HepG2 (cell line): ENCODE results near the gene DMGDH. TPM values are rescaled to one million over a fixed set of nuclear protein-coding genes. Genes with fewer than 3 reads are reported as not detected.
"Not testable (repeated sequence)": the region's sequence is repeated elsewhere in the genome, so short reads cannot be mapped to it uniquely, and the experiment has no call there.

Experiments used
- ARID4A ChIP-seq: sonication (generic); formaldehyde crosslinking; IDR thresholded peaks from 2 replicates; pipeline ENCODE4 v1.5.0; 2020; ENCODE audit warnings: mild to moderate bottlenecking, missing genetic modification reagents, borderline replicate concordance
- FOXA1 ChIP-seq, 2 experiments: fragments of 450-650 bp in 1 of 2; sonication (generic) in 1 of 2; formaldehyde crosslinking in 1 of 2; IDR thresholded peaks; 2 replicates each; pipeline versions ENCODE4 v1.4.0 to v1.6.1; 2016 to 2020; ENCODE audit warnings: missing genetic modification reagents in 1 of 2
- GATAD2A ChIP-seq: IDR thresholded peaks from 2 replicates; pipeline ENCODE4 v1.6.1; 2016
- HMGXB4 ChIP-seq, 2 experiments: sonication (generic) in 1 of 2; formaldehyde crosslinking in 1 of 2; IDR thresholded peaks; 2 replicates each; pipeline versions ENCODE4 v1.4.0 to v1.6.1; 2018 to 2020; ENCODE audit warnings: missing genetic modification reagents in 2 of 2, borderline replicate concordance in 1 of 2, low read depth in 1 of 2, mild to moderate bottlenecking in 1 of 2, missing biosample characterization in 1 of 2
- ISL2 ChIP-seq: sonication (generic); formaldehyde crosslinking; IDR thresholded peaks from 2 replicates; pipeline ENCODE4 v1.5.0; 2020; ENCODE audit warnings: missing genetic modification reagents
- PHF8 ChIP-seq: sonication (generic); formaldehyde crosslinking; IDR thresholded peaks from 2 replicates; pipeline ENCODE4 v1.5.0; 2020; ENCODE audit warnings: missing genetic modification reagents
- RXRA ChIP-seq: sonication (generic); formaldehyde crosslinking; IDR thresholded peaks from 2 replicates; pipeline ENCODE4 v1.5.1; 2020; ENCODE audit warnings: missing genetic modification reagents
- SOX5 ChIP-seq: IDR thresholded peaks from 2 replicates; pipeline ENCODE4 v1.6.1; 2016; ENCODE audit warnings: borderline replicate concordance
- ZNF280D ChIP-seq: sonication (generic); formaldehyde crosslinking; IDR thresholded peaks from 2 replicates; pipeline ENCODE4 v1.5.1; 2020; ENCODE audit warnings: mild to moderate bottlenecking, missing genetic modification reagents
- ZNF687 ChIP-seq: sonication (generic); formaldehyde crosslinking; IDR thresholded peaks from 2 replicates; pipeline ENCODE4 v1.5.1; 2020; ENCODE audit warnings: mild to moderate bottlenecking, missing genetic modification reagents, moderate library complexity
- ZSCAN31 ChIP-seq: sonication (generic); formaldehyde crosslinking; IDR thresholded peaks from 2 replicates; pipeline ENCODE4 v1.5.0; 2020; ENCODE audit warnings: low read depth, mild to moderate bottlenecking, missing genetic modification reagents
- polyA plus RNA-seq, 8 experiments: library from polyadenylated mRNA; depleted of rRNA in 3 of 8; stranded (reverse) in 7 of 8; unstranded in 1 of 8; fragments of >200 nt; fragmentation: Illumina TruSeq in 4 of 8; extraction: Trizol in 4 of 8; gene quantifications; 2 replicates each; pipeline versions ENCODE4 v1.2.1 to v1.2.3, GENCODE V29; 2011 to 2016; ENCODE audit warnings: low read depth in 4 of 8, missing spikeins in 1 of 8, mixed read lengths in 1 of 8; ENCODE audit not compliant: insufficient read depth in 1 of 8
- total RNA-seq, 5 experiments: library from RNA; depleted of rRNA; stranded (reverse); fragments of >200 nt; fragmentation: Illumina TruSeq; extraction: Trizol; gene quantifications; 2 replicates each; pipeline ENCODE4 v1.2.3, GENCODE V29; 2016; ENCODE audit warnings: low read depth in 1 of 5

The DMGDH gene
- total and polyA plus RNA-seq, 2 of the 13 experiments (the other 11 are each of a cell fraction or from before 2014, with no cell fraction given), result 3.6 to 7.9 TPM

- TF ChIP-seq ZNF280D (peak; percentile 53; the same call in 1 of the 2 replicates), PHF8 (0 out of 2 replicates have a peak, but pooled peaks have one; percentile 20), GATAD2A (CRISPR knock-in tag) (0 out of 2 replicates have a peak, but pooled peaks have one; percentile 29), ZNF687 (peak; percentile 56), ISL2 (CRISPR knock-in tag) (0 out of 2 replicates have a peak, but pooled peaks have one; percentile 10), ZSCAN31 (CRISPR knock-in tag) (0 out of 2 replicates have a peak, but pooled peaks have one; percentile 19), FOXA1 (CRISPR knock-in tag; IDR thresholded peaks at IDR 0.05) (peak; percentile 30), HMGXB4 (CRISPR knock-in tag; IDR thresholded peaks at IDR 0.05; ENCODE audit: borderline replicate concordance in 1 of 2, low read depth in 1 of 2) (0 out of 4 replicates have a peak, but pooled peaks of 1 of the 2 experiments have one; percentile 11), ARID4A (CRISPR knock-in tag) (0 out of 2 replicates have a peak, but pooled peaks have one; percentile 39), RXRA (peak; percentile 48; the same call in 1 of the 2 replicates), SOX5 (CRISPR knock-in tag) (peak; percentile 34; the same call in 1 of the 2 replicates)
- not testable (repeated sequence) for TF ChIP-seq FOXA1 (IDR thresholded peaks at IDR 0.05)
Observed at GRCh38 chr5:78983194-78983593, 86.3 kb downstream of the DMGDH start (continued).
